Measurements from ENCODE around the gene BIRC3.
"Not testable (repeated sequence)": the region's sequence is repeated elsewhere in the genome, so short reads cannot be mapped to it uniquely, and the experiment has no call there.

BIRC3 gene

GRCh38 chr11:102296757-102297156 is 20.5 kb upstream of the BIRC3 start:
- not testable (repeated sequence) for DNase-seq

GRCh38 chr11:102300837-102301236 is 16.4 kb upstream of the BIRC3 start:
- DNase-seq: not testable (repeated sequence)

- DNase-seq: no peak
Measured at GRCh38 chr11:102302241-102302640, 15.0 kb upstream of the BIRC3 start.

DNA sequence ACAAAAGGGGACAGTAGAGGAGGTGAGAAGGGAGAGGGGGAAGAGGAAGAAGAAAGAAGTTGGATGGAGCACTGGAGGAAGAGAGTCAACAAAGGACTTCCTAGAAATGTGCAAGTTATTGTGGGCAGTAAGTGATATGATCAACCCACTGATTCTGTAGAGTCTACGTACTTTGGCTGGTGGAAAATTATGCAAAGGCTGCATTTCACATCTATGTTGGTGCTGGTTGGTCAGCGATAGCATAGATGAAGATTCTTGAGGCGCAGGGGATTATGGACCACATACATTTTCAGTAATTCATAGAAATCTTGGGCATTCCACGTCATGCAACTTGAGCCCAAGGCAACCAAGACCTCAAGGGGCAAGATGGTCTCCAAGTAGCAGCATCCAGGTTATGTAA is 12.6 kb upstream of the BIRC3 start:
- DNase-seq: no peak

- no peak for DNase-seq
Measured at GRCh38 chr11:102305352-102306047, 11.8 kb upstream of the BIRC3 start.

- no peak for DNase-seq
Measured at GRCh38 chr11:102306048-102306597, 11.2 kb upstream of the BIRC3 start.

DNA sequence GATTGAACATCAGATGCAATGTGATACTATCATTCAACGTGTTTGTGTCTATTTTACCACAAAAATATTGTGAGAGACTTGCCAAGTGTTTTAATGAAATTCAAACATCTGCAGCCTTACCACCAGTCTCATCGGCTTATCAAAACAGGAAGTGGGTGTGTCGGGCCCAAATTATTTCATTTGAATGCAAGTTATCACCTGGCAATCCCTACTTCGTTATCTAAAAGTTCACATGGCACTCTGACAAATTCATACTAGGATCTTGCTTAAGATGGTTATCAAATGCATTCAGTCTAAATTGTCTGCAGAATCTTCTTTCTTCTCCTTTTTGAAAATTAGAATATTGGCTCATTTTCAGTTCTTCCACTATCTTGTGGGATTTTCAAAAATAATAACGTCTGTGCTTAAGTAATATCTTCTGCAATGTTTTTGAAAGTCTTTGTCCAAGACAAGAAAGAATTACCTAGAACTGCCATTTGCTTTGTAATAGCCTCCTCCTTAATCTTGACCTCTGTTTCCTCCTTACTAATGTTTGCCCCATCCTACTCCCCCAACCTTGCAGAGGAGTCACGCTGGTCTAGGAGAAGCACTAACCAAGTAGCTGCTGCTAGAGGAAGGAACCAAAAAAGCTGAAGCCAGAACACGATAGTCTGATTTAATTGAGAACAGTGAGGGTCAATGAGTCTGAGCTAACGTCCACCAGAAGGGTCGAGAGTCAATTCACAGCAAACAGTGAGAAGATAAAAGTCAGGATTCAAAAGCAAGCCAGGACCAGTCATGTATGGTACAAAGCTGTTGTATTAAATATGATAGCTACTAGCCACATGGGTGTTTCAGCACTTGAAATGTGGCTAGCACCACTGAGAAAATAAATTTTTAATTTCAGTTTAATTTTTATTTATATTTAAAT is 10.2 kb upstream of the BIRC3 start:
- DNase-seq: peak; percentile 31

GRCh38 chr11:102307727-102308038 is 9.6 kb upstream of the BIRC3 start:
- no peak for DNase-seq

GRCh38 chr11:102309621-102310541 is 7.4 kb upstream of the BIRC3 start:
- DNase-seq: no peak

DNA sequence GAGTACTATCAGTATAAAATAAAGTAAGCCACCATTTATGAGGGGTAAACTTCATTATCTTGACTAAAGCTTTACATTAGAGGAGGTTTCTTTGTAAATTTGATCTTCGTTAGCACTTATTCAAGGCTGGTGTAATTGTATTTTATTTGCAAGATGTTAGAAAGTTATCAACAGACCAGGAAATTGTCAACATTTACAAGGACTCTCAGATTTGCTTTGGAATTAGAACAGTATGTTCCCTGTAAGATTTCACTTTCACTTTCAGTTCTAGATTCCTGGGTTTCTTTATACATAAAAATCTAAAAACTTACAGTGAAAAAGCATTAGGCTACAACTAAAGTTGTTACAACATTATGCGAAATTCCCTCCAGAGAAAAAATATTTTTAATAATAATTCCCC is 4.6 kb upstream of the BIRC3 start:
- DNase-seq: peak; percentile 56

DNA sequence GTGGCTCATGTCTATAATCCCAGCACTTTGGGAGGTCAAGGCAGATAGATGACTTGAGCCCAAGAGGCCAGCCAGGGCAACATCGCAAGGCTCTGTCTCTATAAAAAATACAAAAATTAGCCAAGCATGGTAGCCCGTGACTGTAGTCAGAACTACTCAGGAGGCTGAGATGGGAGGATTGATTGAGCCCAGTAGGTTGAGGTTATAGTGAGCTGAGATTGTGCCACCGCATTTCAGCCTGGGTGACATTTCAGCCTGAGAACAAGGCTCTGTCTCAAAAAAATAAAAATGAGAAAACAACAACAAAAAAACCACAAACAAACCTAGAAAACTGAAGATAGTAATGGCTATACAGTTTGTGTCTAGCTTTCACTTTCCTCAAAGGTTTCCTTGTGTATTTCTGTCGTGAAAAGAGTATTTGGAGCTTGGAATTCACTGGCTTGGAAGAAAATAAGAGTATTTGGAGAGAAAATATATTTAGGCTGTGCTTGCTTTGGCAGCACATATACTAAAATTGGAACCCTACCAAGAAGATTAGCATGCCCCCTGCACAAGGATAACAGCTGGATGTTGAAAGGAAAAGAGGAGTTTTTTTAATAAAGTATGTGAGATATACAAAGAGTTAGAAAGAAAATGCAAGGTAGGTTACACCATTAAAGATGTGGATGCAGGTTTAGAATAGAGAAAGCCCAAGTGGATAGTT is 3.9 kb upstream of the BIRC3 start:
- no peak for DNase-seq

DNA sequence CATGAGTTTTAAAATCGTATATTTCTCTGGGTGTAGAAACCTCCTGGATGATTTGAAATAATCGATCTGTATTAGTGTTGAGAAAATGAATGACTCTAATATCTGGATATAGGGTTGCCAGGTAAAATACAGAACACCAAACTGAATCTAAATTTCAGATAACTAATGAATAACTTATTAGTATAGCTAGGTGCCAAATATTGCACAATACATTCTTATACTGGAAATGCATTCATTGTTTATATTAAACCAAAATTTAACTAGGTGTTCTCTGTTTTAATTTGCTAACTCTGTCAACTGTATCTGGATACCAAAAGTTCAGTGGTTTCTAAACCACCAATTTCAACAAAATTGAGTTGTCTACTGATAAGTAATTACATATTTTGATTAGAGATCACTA is 2.5 kb upstream of the BIRC3 start:
- no peak for DNase-seq

- no peak for DNase-seq
Measured at GRCh38 chr11:102316346-102316904, 859 bp upstream of the BIRC3 start.

DNA sequence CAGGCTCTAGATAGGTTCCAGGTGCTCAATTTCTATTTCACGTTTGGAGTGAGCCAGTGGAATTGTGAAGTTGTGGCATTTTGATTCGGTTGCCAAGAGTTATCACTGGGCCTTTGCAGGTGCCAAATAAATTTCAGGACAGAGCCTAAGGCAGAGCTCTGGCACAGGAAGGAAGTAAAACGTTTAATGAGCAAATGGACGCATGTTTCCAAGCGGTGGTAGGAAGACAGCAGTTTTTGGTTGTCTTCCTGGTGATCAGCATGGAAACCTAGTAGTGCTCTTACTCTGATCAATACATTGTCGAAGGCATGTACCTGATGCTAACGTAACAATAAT is 452 bp downstream of the BIRC3 start:
- no peak for DNase-seq

DNA sequence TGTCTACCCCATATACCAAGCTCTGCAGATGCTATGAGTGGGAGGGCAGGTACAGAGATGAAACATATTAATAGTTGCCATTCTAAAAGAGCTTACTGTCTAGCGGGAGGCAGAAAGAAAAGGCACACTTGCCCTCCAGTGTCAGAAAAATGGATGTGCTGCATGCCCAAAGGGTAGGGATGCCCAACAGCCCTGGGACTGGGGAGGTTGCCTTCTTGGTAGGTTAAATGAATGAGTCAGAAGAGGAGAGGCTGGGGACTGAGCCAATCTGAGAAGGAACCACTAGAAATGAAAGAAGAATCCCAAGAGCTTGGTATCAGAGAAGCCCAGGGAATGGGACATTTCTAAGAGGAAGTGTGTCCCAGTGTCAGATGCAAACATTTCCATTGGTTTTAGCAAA is 1.2 kb downstream of the BIRC3 start:
- no peak for DNase-seq

DNA sequence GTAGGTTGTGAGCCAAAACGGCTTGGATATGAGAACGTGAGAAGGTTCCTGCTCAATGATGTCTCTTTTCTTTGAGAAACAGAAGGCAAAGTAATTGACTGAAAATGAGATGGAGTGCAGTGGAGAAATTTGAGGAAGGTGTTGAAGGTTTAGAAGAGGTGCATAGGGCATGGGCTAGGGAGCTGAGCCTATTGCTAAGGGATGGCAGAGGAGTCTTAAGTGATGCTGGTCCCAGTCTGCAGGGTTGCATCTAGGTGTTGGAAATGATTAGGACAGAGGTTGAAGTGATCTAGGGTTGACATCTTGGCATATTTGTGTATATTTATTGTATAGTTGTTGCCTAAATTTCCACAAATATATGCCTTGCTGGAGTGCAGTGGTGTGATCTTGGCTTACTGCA is 2.3 kb downstream of the BIRC3 start:
- no peak for DNase-seq

- no peak for DNase-seq
Measured at GRCh38 chr11:102320188-102320587, 2.9 kb downstream of the BIRC3 start.

- no peak for DNase-seq
Measured at GRCh38 chr11:102320679-102321078, 3.4 kb downstream of the BIRC3 start.

DNA sequence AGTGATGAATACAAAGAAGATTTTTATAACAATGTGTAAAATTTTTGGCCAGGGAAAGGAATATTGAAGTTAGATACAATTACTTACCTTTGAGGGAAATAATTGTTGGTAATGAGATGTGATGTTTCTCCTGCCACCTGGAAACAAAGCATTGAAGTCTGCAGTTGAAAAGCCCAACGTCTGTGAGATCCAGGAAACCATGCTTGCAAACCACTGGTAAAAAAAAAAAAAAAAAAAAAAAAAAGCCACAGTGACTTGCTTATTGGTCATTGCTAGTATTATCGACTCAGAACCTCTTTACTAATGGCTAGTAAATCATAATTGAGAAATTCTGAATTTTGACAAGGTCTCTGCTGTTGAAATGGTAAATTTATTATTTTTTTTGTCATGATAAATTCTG is 5.3 kb downstream of the BIRC3 start:
- no peak for DNase-seq

DNA sequence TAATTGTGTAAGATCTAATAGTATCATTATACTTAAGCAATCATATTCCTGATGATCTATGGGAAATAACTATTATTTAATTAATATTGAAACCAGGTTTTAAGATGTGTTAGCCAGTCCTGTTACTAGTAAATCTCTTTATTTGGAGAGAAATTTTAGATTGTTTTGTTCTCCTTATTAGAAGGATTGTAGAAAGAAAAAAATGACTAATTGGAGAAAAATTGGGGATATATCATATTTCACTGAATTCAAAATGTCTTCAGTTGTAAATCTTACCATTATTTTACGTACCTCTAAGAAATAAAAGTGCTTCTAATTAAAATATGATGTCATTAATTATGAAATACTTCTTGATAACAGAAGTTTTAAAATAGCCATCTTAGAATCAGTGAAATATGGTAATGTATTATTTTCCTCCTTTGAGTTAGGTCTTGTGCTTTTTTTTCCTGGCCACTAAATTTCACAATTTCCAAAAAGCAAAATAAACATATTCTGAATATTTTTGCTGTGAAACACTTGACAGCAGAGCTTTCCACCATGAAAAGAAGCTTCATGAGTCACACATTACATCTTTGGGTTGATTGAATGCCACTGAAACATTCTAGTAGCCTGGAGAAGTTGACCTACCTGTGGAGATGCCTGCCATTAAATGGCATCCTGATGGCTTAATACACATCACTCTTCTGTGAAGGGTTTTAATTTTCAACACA is 6.4 kb downstream of the BIRC3 start:
- no peak for DNase-seq

- DNase-seq: no peak
Measured at GRCh38 chr11:102325088-102325487, 7.8 kb downstream of the BIRC3 start.

DNA sequence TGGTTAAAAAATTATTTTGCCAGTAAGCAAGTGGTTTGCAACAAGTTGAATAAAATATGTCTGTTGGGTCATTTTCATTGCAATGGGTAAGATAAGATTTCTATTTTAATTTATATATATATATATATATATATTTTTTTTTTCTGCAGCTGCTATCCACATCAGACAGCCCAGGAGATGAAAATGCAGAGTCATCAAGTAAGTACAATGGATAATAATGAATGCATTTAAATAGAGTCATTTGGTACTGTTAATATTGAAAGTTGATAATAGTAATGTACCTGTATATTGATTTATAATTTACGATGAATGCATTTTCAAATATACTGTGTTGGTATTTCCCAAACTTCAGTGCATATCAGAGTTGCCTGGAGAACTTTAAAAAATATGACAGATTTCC is 11.5 kb downstream of the BIRC3 start:
- DNase-seq: no peak
